MCF 10A (cell line): ENCODE results near the gene TFIP11. TPM values are rescaled to one million over a fixed set of nuclear protein-coding genes. Genes with fewer than 3 reads are reported as not detected.
"Not testable (repeated sequence)": the region's sequence is repeated elsewhere in the genome, so short reads cannot be mapped to it uniquely, and the experiment has no call there.

Experiments
- BruUV-seq: library from RNA; stranded (reverse); fragments of 400-500 nt; replicated peaks from 2 replicates; lab custom pipeline; 2021; lab: Mats Ljungman, UMichigan
- CTCF ChIA-PET: fragments of 300-600 bp; sonication (Branson Sonifier 250); formaldehyde crosslinking; extraction: SDS; loops from one replicate; lab custom pipeline; 2021; ENCODE audit warnings: antibody characterized with exemption, inconsistent platforms; lab: Yijun Ruan, JAX
- POLR2A ChIA-PET: fragments of 300-600, 350-650 bp; sonication (Branson Sonifier 250); formaldehyde crosslinking; extraction: SDS; loops from one replicate; lab custom pipeline; 2020; ENCODE audit warnings: antibody characterized with exemption, inconsistent platforms; lab: Yijun Ruan, JAX
- DNase-seq: peaks from one replicate; pipeline ENCODE4 v3.0.0-alpha.2; 2018; ENCODE audit not compliant: unreplicated experiment
- H3K27ac Mint-ChIP-seq: one replicate; pipeline ENCODE4 v1.8.0; 2022; ENCODE audit warnings: mild to moderate bottlenecking, low read depth, mixed read lengths; ENCODE audit not compliant: unreplicated experiment
- H3K27me3 Mint-ChIP-seq: one replicate; pipeline ENCODE4 v1.8.0; 2022; ENCODE audit warnings: mixed read lengths; ENCODE audit not compliant: insufficient read depth, unreplicated experiment
- H3K36me3 Mint-ChIP-seq: one replicate; pipeline ENCODE4 v1.8.0; 2022; ENCODE audit warnings: mild to moderate bottlenecking, moderate library complexity, mixed read lengths; ENCODE audit not compliant: insufficient read depth, unreplicated experiment
- H3K4me1 Mint-ChIP-seq: one replicate; pipeline ENCODE4 v1.8.0; 2022; ENCODE audit warnings: mixed read lengths; ENCODE audit not compliant: insufficient read depth, unreplicated experiment
- H3K4me3 Mint-ChIP-seq: one replicate; pipeline ENCODE4 v1.8.0; 2022; ENCODE audit warnings: mild to moderate bottlenecking, moderate library complexity, mixed read lengths; ENCODE audit not compliant: unreplicated experiment
- H3K9me3 Mint-ChIP-seq: one replicate; pipeline ENCODE4 v1.8.0; 2022; ENCODE audit warnings: mixed read lengths; ENCODE audit not compliant: unreplicated experiment
- CTCF ChIP-seq: fragments of 200-600 bp; IDR thresholded peaks from one replicate; pipeline ENCODE4 v1.8.0; 2022; ENCODE audit warnings: antibody characterized with exemption, mild to moderate bottlenecking; ENCODE audit not compliant: unreplicated experiment
- intact Hi-C: fragments of 100-400 bp; cut with micrococcal nuclease; formaldehyde crosslinking; loops from 2 replicates; pipeline ENCODE4 v1.14.1; 2022
- total RNA-seq: library from RNA; stranded (reverse); gene quantifications from 2 replicates; pipeline ENCODE4 v1.2.3, GENCODE V29; 2022

TFIP11 gene
- total RNA-seq, 1 experiment from 2014 or later = 41.0 TPM

DNA sequence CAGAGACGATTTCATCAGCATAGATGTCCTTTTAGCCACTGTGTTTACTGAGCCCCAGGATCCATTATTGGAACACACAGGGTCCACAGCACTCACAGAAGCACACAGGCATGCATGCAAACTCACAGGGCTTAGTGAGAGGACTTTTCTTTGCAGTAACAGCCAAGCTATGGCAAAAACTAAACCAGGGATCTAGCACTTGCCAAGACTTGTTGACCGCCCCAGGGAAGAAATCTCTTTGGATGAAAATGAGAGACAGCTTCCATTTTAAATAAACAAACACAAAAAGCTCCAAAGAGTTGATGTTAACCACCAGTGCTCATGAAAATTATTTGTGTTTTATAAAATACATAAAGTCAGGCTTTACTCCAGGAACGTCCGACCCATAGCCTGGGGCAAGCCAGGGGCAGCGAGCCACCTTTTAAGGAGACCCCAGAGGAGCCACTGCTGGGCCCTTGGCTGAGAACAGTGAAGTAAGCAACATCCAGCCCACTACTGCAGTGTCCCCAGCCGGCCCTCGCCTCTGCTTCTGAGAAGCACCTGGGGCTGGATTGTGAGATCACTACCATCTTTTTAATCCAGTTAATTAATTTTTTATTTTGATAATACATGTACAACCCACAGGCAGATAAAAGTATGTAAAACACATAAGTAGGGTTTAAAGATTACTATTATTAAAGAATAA is 22.0 kb upstream of the TFIP11 start:
- BruUV-seq = no TSS peak
- peaks cover 9% of the 10 kb centered on the region for H3K36me3 Mint-ChIP-seq
- no peak overlapping the region for H3K4me3 Mint-ChIP-seq
- H3K27ac Mint-ChIP-seq = no peak overlapping the region
- POLR2A ChIA-PET = interaction anchor here (0.8 kb wide), 1 partner anchor 51 kb away, joined by 3 read pairs; the partner anchor contains the start of genes HPS4 and SRRD
- CTCF ChIA-PET = interaction anchor here (0.6 to 0.8 kb wide), 2 partner anchors 170 to 750 kb away, joined by 4 to 5 read pairs; no protein-coding TSS in a partner anchor
- no peaks in the 10 kb centered on the region for H3K9me3 Mint-ChIP-seq
- intact Hi-C loops = no loop called here
- no peak for TF ChIP-seq CTCF
- peak; percentile 38 for DNase-seq
- no peaks in the 10 kb centered on the region for H3K27me3 Mint-ChIP-seq
- peaks cover 15% of the 10 kb centered on the region for H3K4me1 Mint-ChIP-seq

DNA sequence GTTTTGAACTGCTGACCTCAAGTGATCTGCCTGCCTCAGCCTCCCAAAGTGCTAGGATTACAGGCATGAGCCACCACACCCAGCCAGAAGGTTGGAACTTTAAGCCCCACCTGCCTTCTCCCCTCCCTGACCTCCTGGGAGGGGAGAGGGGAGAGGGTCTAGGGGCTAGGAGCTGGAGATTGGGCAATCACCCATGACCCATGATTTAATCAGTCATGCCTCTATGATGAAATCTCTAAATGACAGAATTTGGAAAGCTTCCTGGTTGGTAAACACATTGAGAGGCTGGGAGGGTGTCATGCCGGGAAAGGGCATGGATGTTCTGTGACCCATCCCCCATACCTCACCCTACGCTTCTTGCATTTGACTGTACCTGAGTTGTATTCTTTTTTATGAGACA is 17.1 kb upstream of the TFIP11 start:
- no peak overlapping the region for H3K4me3 Mint-ChIP-seq
- POLR2A ChIA-PET = interaction anchor here (0.8 to 2.2 kb wide), 3 partner anchors 17 to 61 kb away, joined by 3 to 13 read pairs (median 6); partner anchors contain the start of genes HPS4, SRRD and TFIP11
- no peaks in the 10 kb centered on the region for H3K9me3 Mint-ChIP-seq
- H3K4me1 Mint-ChIP-seq = peaks cover 15% of the 10 kb centered on the region
- BruUV-seq = no TSS peak
- peak overlapping the region; percentile 79 for H3K27ac Mint-ChIP-seq
- peaks cover 15% of the 10 kb centered on the region for H3K36me3 Mint-ChIP-seq
- no peaks in the 10 kb centered on the region for H3K27me3 Mint-ChIP-seq
- CTCF ChIA-PET = interaction anchor here (0.7 to 1.5 kb wide), 2 partner anchors 26 to 32 kb away, joined by 3 read pairs; no protein-coding TSS in a partner anchor
- intact Hi-C loops = loop anchor here (2.0 kb wide), 1 partner anchor 61 kb away; the partner anchor contains the start of gene TPST2
- peak; percentile 80 for DNase-seq
- no peak for TF ChIP-seq CTCF

DNA sequence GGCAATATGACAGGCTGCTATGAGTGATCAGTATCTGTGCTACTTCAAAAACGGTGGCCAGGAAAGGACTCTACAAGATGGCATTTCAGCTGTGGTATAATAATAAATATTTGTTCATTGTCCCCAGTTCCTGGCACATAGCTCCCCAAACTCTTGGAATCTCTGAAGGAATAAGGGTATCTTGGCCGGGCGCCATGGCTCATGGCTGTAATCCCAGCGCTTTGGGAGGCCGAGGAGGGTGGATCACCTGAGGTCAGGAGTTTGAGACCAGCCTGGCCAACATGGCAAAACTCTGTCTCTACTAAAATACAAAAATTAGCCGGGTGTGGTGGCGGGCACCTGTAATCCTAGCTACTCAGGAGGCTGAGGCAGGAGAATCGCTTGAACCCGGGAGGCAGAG is 16.2 kb upstream of the TFIP11 start:
- intact Hi-C loops = loop anchor here (2.0 kb wide), 1 partner anchor 62 kb away; the partner anchor contains the start of gene TPST2
- not testable (repeated sequence) for H3K4me3 Mint-ChIP-seq
- POLR2A ChIA-PET = interaction anchor here (2.2 kb wide), 1 partner anchor 16 kb away, joined by 13 read pairs; the partner anchor contains the start of gene TFIP11

GRCh38 chr22:26527574-26528465 is 15.5 kb upstream of the TFIP11 start:
- POLR2A ChIA-PET = interaction anchor here (1.8 kb wide), 1 partner anchor 15 kb away, joined by 4 read pairs; the partner anchor contains the start of gene TFIP11
- no TSS peak for BruUV-seq
- CTCF ChIA-PET = no interaction called here

More for the DNA sequence above, 16.2 kb upstream of the TFIP11 start:
- CTCF ChIA-PET = interaction anchor here (0.7 to 1.5 kb wide), 2 partner anchors 25 to 68 kb away, joined by 3 read pairs; no protein-coding TSS in a partner anchor
- BruUV-seq, H3K9me3 Mint-ChIP-seq, H3K27me3 Mint-ChIP-seq, H3K27ac Mint-ChIP-seq, DNase-seq: not testable (repeated sequence)
- H3K36me3 Mint-ChIP-seq = peaks cover 15% of the 10 kb centered on the region
- peaks cover 10% of the 10 kb centered on the region for H3K4me1 Mint-ChIP-seq

More at GRCh38 chr22:26527574-26528465, 15.5 kb upstream of the TFIP11 start:
- Mint-ChIP-seq H3K27me3 (no peaks in the 10 kb centered on the region), H3K36me3 (peaks cover 15% of the 10 kb centered on the region), H3K9me3 (no peaks in the 10 kb centered on the region), H3K4me3 (no peak overlapping the region), H3K4me1 (peaks cover 10% of the 10 kb centered on the region), H3K27ac (no peak overlapping the region)
- TF ChIP-seq CTCF = no peak
- no peak for DNase-seq
- intact Hi-C loops = loop anchor here (2.0 kb wide), 1 partner anchor 63 kb away; the partner anchor contains the start of gene TPST2
